ENCODE measurements around the gene TBC1D24. TPM values are rescaled to one million over a fixed set of nuclear protein-coding genes. Genes with fewer than 3 reads are reported as not detected.

Gene TBC1D24
- total RNA-seq, 4 donors from 2014 or later: 5.6 to 16.2 (median 13.6) TPM

GRCh38 chr16:2464333-2464732 is 10.6 kb upstream of the TBC1D24 start:
- no peaks in the 10 kb centered on the region for H3K36me3 ChIP-seq
- H3K4me1 ChIP-seq: peaks cover 0 to 30% (median 21%) of the 10 kb centered on the region in 4 donors
- no peak for DNase-seq
- TF ChIP-seq POLR2A (IDR thresholded peaks at IDR 0.05): no peak
- no peak for TF ChIP-seq CTCF (IDR thresholded peaks at IDR 0.05)
- H3K9me3 ChIP-seq: no peaks in the 10 kb centered on the region
- no peak overlapping the region for H3K4me3 ChIP-seq
- H3K27me3 ChIP-seq: peaks cover 0 to 13% of the 10 kb centered on the region in 2 donors
- no peak overlapping the region for H3K27ac ChIP-seq

GRCh38 chr16:2465653-2466415 is 9.1 kb upstream of the TBC1D24 start:
- H3K36me3 ChIP-seq: no peaks in the 10 kb centered on the region
- DNase-seq: no peak
- H3K4me3 ChIP-seq: no peak overlapping the region
- no peak overlapping the region for H3K27ac ChIP-seq
- TF ChIP-seq POLR2A (IDR thresholded peaks at IDR 0.05): no peak
- TF ChIP-seq CTCF (IDR thresholded peaks at IDR 0.05): no peak
- H3K27me3 ChIP-seq: peaks cover 0 to 20% of the 10 kb centered on the region in 2 donors
- peaks cover 0 to 25% (median 17%) of the 10 kb centered on the region in 4 donors for H3K4me1 ChIP-seq
- H3K9me3 ChIP-seq: no peaks in the 10 kb centered on the region

- no peaks in the 10 kb centered on the region for H3K9me3 ChIP-seq
- H3K36me3 ChIP-seq: no peaks in the 10 kb centered on the region
- TF ChIP-seq CTCF (IDR thresholded peaks at IDR 0.05) (no peak), POLR2A (IDR thresholded peaks at IDR 0.05) (no peak)
- H3K4me3 ChIP-seq: peak overlapping the region in 2 of 4 donors; percentile 54 to 56
- peaks cover 0 to 30% of the 10 kb centered on the region in 2 donors for H3K27me3 ChIP-seq
- DNase-seq: no peak
- peaks cover 0 to 36% (median 27%) of the 10 kb centered on the region in 4 donors for H3K4me1 ChIP-seq
- peak overlapping the region in 1 of 4 donors; percentile 58 for H3K27ac ChIP-seq
Measured at GRCh38 chr16:2466667-2467527, 8.0 kb upstream of the TBC1D24 start.

GRCh38 chr16:2467528-2468232 is 7.2 kb upstream of the TBC1D24 start:
- TF ChIP-seq CTCF (IDR thresholded peaks at IDR 0.05): no peak
- no peak for TF ChIP-seq POLR2A (IDR thresholded peaks at IDR 0.05)
- Histone ChIP-seq H3K36me3 (no peaks in the 10 kb centered on the region), H3K27me3 (peaks cover 0 to 37% of the 10 kb centered on the region in 2 donors), H3K4me1 (peaks cover 0 to 42% (median 28%) of the 10 kb centered on the region in 4 donors), H3K9me3 (no peaks in the 10 kb centered on the region), H3K4me3 (peak overlapping the region; percentile 26 to 56 (median 50)), H3K27ac (peak overlapping the region; percentile 17 to 58 (median 44))
- DNase-seq: peak in 1 of 3 donors; percentile 73

GRCh38 chr16:2468233-2468724 is 6.6 kb upstream of the TBC1D24 start:
- Histone ChIP-seq H3K4me1 (peaks cover 0 to 45% (median 29%) of the 10 kb centered on the region in 4 donors), H3K27ac (peak overlapping the region in 2 of 4 donors; percentile 41 to 58), H3K9me3 (no peaks in the 10 kb centered on the region), H3K4me3 (peak overlapping the region; percentile 26 to 56 (median 50)), H3K36me3 (no peaks in the 10 kb centered on the region), H3K27me3 (peaks cover 0 to 37% of the 10 kb centered on the region in 2 donors)
- TF ChIP-seq POLR2A (IDR thresholded peaks at IDR 0.05) (no peak), CTCF (IDR thresholded peaks at IDR 0.05) (no peak)
- DNase-seq: no peak
